ENCODE measurements around the gene ZC2HC1C.

Gene ZC2HC1C

GRCh38 chr14:75069121-75069810, at the start of gene ZC2HC1C:
TSS of gene ZC2HC1C (plus strand) at chr14:75069641. CDS start at chr14:75070574, 933 bp downstream.
- DNase-seq (ENCODE audit: low read depth): peak; percentile 34
- peak within 1 kb of the TSS; percentile 70 for H3K4me3 ChIP-seq (ENCODE audit: low read depth, low read length)
- no peak for TF ChIP-seq CTCF (IDR thresholded peaks at IDR 0.05; ENCODE audit: low read depth, low read length, missing control alignments)

- no peak overlapping the region for H3K4me3 ChIP-seq (ENCODE audit: low read depth, low read length)
- DNase-seq (ENCODE audit: low read depth): no peak
- peak; percentile 39 for TF ChIP-seq CTCF (IDR thresholded peaks at IDR 0.05; ENCODE audit: low read depth, low read length, missing control alignments)
These were observed 46.8 kb upstream of the ZC2HC1C start for GRCh38 chr14:75022655-75023054.

- no peak for DNase-seq (ENCODE audit: low read depth)
- no peak overlapping the region for H3K4me3 ChIP-seq (ENCODE audit: low read depth, low read length)
- no peak for TF ChIP-seq CTCF (IDR thresholded peaks at IDR 0.05; ENCODE audit: low read depth, low read length, missing control alignments)
These were observed 46.3 kb upstream of the ZC2HC1C start for GRCh38 chr14:75023108-75023507.

- H3K4me3 ChIP-seq (ENCODE audit: low read depth, low read length): no peak overlapping the region
- TF ChIP-seq CTCF (IDR thresholded peaks at IDR 0.05; ENCODE audit: low read depth, low read length, missing control alignments): no peak
These were observed 44.4 kb upstream of the ZC2HC1C start for GRCh38 chr14:75025082-75025481.

GRCh38 chr14:75025876-75026275, 43.6 kb upstream of the ZC2HC1C start:
- no peak overlapping the region for H3K4me3 ChIP-seq (ENCODE audit: low read depth, low read length)
- no peak for DNase-seq (ENCODE audit: low read depth)
- no peak for TF ChIP-seq CTCF (IDR thresholded peaks at IDR 0.05; ENCODE audit: low read depth, low read length, missing control alignments)

More at GRCh38 chr14:75025082-75025481, 44.4 kb upstream of the ZC2HC1C start:
- DNase-seq (ENCODE audit: low read depth): no peak

GRCh38 chr14:75030147-75030546, 39.3 kb upstream of the ZC2HC1C start:
- no peak for DNase-seq (ENCODE audit: low read depth)

More at GRCh38 chr14:75030147-75030546, 39.3 kb upstream of the ZC2HC1C start:
- H3K4me3 ChIP-seq (ENCODE audit: low read depth, low read length): no peak overlapping the region
- TF ChIP-seq CTCF (IDR thresholded peaks at IDR 0.05; ENCODE audit: low read depth, low read length, missing control alignments): no peak

All from GM12864 (cell line).